Kidney epithelial cell (primary cell): ENCODE data around the gene CES3. TPM values are rescaled to one million over a fixed set of nuclear protein-coding genes. Genes with fewer than 3 reads are reported as not detected.
"Not testable (repeated sequence)": the region's sequence is repeated elsewhere in the genome, so short reads cannot be mapped to it uniquely, and the experiment has no call there.

Experiments used
- DNase-seq: peaks from one replicate; pipeline ENCODE4 v3.0.0-alpha.2; 2010; ENCODE audit warnings: low read depth
- H3K27me3 ChIP-seq: 2 replicates; pipeline ENCODE4 v1.6.0; 2011; ENCODE audit warnings: low read length; ENCODE audit not compliant: control insufficient read depth, insufficient read depth
- H3K36me3 ChIP-seq: 2 replicates; pipeline ENCODE4 v1.5.1; 2011; ENCODE audit warnings: low read length; ENCODE audit not compliant: control insufficient read depth, insufficient read depth
- H3K4me3 ChIP-seq: 2 replicates; pipeline ENCODE4 v1.5.1; 2011; ENCODE audit warnings: low read depth, mild to moderate bottlenecking, control low read depth, low read length
- total RNA-seq: library from RNA; depleted of rRNA; stranded (reverse); fragments of >200 nt; gene quantifications from 2 replicates; pipeline ENCODE4 v1.2.3, GENCODE V29; 2015
- TF ChIP-seq, protein P1 (sequence below): IDR thresholded peaks from 2 replicates; pipeline ENCODE4 v1.5.1; 2011; ENCODE audit warnings: mild to moderate bottlenecking, moderate library complexity, low read length, control low read depth, inconsistent platforms; ENCODE audit not compliant: insufficient read depth, poor library complexity, severe bottlenecking

CES3 gene
- total RNA-seq, 1 donor from 2014 or later, result not detected

DNA sequence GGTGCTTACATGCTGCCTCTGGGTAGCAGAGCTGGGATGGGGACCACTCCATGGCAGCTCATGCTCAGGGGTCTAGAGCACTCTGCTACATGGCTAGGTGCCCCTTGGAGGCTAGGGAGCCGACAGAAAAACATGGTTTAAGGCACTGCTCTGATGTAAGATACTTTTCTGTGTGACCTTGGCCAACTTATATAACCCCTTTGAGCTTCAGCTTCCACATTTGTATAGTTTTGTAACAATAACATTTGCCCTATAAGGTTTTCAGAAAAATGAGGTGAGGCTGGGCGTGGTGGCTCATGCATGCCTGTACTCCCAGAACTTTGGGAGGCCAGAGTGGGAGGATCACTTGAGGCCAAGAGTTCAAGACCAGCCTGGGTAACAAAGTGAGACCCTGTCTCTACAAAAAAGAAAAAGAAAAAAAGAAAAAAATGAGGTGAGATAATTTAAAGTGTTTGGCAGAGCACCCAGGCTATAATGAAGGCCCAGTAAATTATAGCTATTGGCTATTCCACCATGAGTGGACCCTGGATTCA lies 30.5 kb downstream of the CES3 start:
- Histone ChIP-seq H3K27me3 (no peaks in the 10 kb centered on the region), H3K36me3 (no peaks in the 10 kb centered on the region), H3K4me3 (no peak overlapping the region)
- TF ChIP-seq, protein P1, sequence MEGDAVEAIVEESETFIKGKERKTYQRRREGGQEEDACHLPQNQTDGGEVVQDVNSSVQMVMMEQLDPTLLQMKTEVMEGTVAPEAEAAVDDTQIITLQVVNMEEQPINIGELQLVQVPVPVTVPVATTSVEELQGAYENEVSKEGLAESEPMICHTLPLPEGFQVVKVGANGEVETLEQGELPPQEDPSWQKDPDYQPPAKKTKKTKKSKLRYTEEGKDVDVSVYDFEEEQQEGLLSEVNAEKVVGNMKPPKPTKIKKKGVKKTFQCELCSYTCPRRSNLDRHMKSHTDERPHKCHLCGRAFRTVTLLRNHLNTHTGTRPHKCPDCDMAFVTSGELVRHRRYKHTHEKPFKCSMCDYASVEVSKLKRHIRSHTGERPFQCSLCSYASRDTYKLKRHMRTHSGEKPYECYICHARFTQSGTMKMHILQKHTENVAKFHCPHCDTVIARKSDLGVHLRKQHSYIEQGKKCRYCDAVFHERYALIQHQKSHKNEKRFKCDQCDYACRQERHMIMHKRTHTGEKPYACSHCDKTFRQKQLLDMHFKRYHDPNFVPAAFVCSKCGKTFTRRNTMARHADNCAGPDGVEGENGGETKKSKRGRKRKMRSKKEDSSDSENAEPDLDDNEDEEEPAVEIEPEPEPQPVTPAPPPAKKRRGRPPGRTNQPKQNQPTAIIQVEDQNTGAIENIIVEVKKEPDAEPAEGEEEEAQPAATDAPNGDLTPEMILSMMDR, result no peak
- DNase-seq, result no peak

DNA sequence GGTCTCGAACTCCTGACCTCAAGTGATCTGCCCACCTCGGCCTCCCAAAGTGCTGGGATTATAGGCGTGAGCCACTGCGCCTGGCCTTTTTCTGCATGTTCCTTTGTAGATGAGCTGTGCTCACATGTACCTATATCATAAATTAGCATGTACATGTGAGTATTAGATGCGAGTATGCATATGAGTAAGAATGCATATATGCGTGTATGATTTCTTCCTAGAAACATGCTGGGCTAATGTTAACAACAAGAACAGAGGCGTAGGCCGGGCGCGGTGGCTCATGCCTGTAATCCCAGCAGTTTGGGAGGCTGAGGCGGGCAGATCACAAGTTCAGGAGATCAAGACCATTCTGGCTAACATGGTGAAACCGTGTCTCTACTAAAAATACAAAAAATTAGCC lies 32.5 kb downstream of the CES3 start:
- not testable (repeated sequence) for H3K36me3 ChIP-seq, H3K4me3 ChIP-seq, DNase-seq, H3K27me3 ChIP-seq

DNA sequence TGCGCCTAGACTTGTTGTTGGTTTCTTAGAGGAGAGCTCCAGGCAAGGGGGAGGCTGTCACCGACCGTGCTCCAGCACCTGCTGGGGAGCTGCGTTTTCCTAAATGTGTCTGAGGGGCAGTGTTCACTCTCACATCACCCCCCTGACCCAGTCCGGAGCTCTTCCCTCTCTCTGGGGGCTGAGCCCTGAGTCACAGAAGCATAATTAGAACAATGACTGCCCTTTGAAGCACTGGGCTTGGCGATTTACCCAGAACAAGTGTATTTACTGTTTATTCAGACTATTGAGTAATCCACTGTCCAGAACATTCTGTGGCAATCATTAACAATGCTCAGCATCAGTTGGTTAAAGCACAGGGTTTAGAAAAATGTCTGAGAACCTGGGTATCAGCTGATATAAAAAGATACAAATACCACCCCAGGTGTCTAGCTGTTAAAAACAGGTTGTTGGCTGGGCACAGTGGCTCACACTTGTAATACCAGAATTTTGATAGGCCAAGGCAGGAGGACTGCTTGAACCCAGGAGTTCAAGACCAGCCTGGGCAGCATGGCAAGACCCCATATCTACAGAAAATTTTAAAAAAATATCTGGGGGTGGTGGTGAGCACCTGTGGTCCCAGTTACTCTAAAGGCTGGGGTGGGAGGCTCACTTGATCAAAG lies 35.4 kb downstream of the CES3 start:
- Histone ChIP-seq H3K36me3 (no peaks in the 10 kb centered on the region), H3K27me3 (peaks cover 2% of the 10 kb centered on the region), H3K4me3 (no peak overlapping the region)
- TF ChIP-seq, protein P1, result no peak
- DNase-seq, result peak; percentile 86

DNA sequence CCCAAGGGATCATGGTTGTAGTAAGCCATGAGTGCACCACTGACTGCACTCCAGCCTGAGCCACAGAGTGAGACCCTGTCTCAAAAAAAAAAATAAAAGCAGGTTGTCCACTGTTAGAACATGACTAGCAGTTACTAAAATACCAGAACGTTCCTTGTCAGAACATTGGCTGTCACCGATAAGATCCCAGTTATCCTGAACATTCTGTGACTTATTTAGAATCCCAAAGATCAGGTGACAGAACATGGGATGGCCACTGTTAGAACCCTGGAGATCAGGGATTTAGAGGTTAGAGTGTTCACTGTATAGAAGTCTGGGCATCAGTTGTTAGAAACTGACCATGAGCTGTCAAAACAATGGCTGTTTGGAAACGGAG lies 35.9 kb downstream of the CES3 start:
- TF ChIP-seq, protein P1, result no peak
- DNase-seq, result no peak
- Histone ChIP-seq H3K27me3 (peaks cover 2% of the 10 kb centered on the region), H3K4me3 (no peak overlapping the region), H3K36me3 (no peaks in the 10 kb centered on the region)

DNA sequence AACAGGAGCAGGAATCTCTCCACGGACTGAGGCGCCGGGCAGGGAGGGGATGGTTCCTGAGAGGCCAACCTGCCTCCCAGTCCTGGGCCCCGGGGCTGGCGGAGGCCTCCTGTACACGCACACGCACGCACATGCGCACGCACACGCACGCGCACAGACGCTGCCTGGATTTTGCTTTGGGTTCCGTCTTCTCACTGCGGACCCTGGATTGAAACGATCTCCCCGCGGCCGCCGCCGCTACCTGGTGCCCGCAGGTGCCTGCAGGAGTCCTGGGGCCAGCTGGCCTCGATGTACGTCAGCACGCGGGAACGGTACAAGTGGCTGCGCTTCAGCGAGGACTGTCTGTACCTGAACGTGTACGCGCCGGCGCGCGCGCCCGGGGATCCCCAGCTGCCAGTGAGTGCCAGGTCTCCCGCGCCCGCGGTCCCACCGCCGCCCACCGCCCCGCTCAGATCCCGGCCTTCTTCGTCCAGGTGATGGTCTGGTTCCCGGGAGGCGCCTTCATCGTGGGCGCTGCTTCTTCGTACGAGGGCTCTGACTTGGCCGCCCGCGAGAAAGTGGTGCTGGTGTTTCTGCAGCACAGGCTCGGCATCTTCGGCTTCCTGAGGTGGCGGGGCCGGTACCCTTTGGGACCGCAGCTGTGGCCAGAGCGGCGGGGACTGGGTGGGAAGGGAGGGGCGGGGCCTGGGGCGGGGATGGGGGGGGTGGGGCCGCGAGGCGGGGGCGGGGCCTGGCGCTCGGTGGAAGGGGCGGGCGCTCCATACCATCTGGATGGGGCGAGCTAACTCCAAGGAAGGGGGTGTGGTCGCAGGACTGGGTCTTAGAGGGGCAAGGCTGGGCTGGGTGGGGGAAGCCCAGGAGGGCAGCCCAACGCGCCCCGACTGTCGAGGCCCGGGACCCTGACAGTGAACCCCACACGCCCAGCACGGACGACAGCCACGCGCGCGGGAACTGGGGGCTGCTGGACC lies 39.6 kb downstream of the CES3 start:
- Histone ChIP-seq H3K27me3 (peaks cover 2% of the 10 kb centered on the region), H3K4me3 (peak overlapping the region; percentile 36), H3K36me3 (no peaks in the 10 kb centered on the region)
- TF ChIP-seq, protein P1, result no peak
- no peak for DNase-seq

DNA sequence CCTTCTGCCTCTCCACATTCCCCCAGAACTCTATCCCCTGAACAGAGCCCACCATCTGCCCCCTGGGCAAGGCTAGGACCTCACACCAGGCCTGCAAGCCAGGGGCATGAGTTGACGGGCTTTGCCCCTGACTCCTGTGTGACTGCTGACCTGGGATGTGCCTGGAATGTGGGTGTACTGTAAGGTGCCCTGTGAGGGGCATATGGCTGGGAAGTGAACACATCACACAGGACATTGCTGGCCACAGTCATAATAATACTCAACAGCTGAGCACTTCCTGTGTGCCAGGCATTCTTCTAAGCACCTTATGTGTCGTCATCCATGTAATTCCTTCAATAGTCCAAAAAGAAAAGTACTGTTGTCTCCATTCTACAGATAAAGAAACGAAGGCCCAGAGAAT lies 40.7 kb downstream of the CES3 start:
- no peak for DNase-seq
- Histone ChIP-seq H3K4me3 (no peak overlapping the region), H3K27me3 (peaks cover 2% of the 10 kb centered on the region), H3K36me3 (no peaks in the 10 kb centered on the region)
- TF ChIP-seq, protein P1, result no peak
